T-helper 17 cell (primary cell): Measurements from ENCODE around the gene SETBP1. TPM values are rescaled to one million over a fixed set of nuclear protein-coding genes. Genes with fewer than 3 reads are reported as not detected.

Source experiments
- ATAC-seq: fragments of 150-1000 bp; cut with Tn5 transposase; 2 replicates; pipeline ENCODE4 v1.10.0; 2021; ENCODE audit warnings: mild to moderate bottlenecking, moderate library complexity
- DNase-seq, 3 donors: peaks; one replicate each; pipeline versions ENCODE4 v3.0.0 to v3.0.0-alpha.2; 2020 to 2021
- H3K9me3 ChIP-seq: one replicate; pipeline ENCODE4 v1.7.0; 2013; ENCODE audit warnings: low read length, mild to moderate bottlenecking; ENCODE audit not compliant: control insufficient read depth, poor library complexity, severe bottlenecking
- H3K27ac Mint-ChIP-seq: one replicate; pipeline ENCODE4 v1.8.0; 2022; ENCODE audit warnings: mild to moderate bottlenecking, moderate library complexity, mixed read lengths
- H3K27me3 Mint-ChIP-seq: one replicate; pipeline ENCODE4 v1.8.0; 2022; ENCODE audit warnings: mixed read lengths
- H3K36me3 Mint-ChIP-seq: one replicate; pipeline ENCODE4 v1.8.0; 2022; ENCODE audit warnings: low read depth, mixed read lengths
- H3K4me1 Mint-ChIP-seq: one replicate; pipeline ENCODE4 v1.8.0; 2022; ENCODE audit warnings: mild to moderate bottlenecking, mixed read lengths
- H3K4me3 Mint-ChIP-seq: one replicate; pipeline ENCODE4 v1.8.0; 2022; ENCODE audit warnings: mild to moderate bottlenecking, moderate library complexity, mixed read lengths
- total RNA-seq, 4 donors: library from RNA in 2 of 4; stranded (reverse) in 2 of 4; gene quantifications; one replicate each; pipeline ENCODE4 v1.2.3 and lab custom pipeline; 2022 to 2026

Gene SETBP1
- total RNA-seq, 2 donors from 2014 or later = 0.83 to 3.6 TPM

- no peak overlapping the region for H3K4me3 Mint-ChIP-seq
- no peak overlapping the region for H3K27ac Mint-ChIP-seq
- DNase-seq (no peak), ATAC-seq (no peak)
- no peaks in the 10 kb centered on the region for H3K4me1 Mint-ChIP-seq
- H3K9me3 ChIP-seq = no peaks in the 10 kb centered on the region
- H3K27me3 Mint-ChIP-seq = peaks cover 14% of the 10 kb centered on the region
- no peaks in the 10 kb centered on the region for H3K36me3 Mint-ChIP-seq
Measured at GRCh38 chr18:44819944-44820510, 139.3 kb downstream of the SETBP1 start.

GRCh38 chr18:44821924-44822323 is 141.2 kb downstream of the SETBP1 start:
- no peaks in the 10 kb centered on the region for H3K36me3 Mint-ChIP-seq
- no peak for DNase-seq
- H3K27ac Mint-ChIP-seq = no peak overlapping the region
- no peak overlapping the region for H3K4me3 Mint-ChIP-seq
- ATAC-seq = no peak
- peaks cover 11% of the 10 kb centered on the region for H3K27me3 Mint-ChIP-seq
- no peaks in the 10 kb centered on the region for H3K4me1 Mint-ChIP-seq
- no peaks in the 10 kb centered on the region for H3K9me3 ChIP-seq

GRCh38 chr18:44823286-44823685 is 142.6 kb downstream of the SETBP1 start:
- Mint-ChIP-seq H3K4me3 (no peak overlapping the region), H3K4me1 (no peaks in the 10 kb centered on the region), H3K27me3 (peaks cover 9% of the 10 kb centered on the region), H3K36me3 (no peaks in the 10 kb centered on the region), H3K27ac (no peak overlapping the region)
- no peak for DNase-seq
- no peaks in the 10 kb centered on the region for H3K9me3 ChIP-seq
- ATAC-seq = no peak

- no peaks in the 10 kb centered on the region for H3K4me1 Mint-ChIP-seq
- no peak overlapping the region for H3K27ac Mint-ChIP-seq
- no peaks in the 10 kb centered on the region for H3K36me3 Mint-ChIP-seq
- DNase-seq (no peak), ATAC-seq (no peak)
- peaks cover 9% of the 10 kb centered on the region for H3K27me3 Mint-ChIP-seq
- no peaks in the 10 kb centered on the region for H3K9me3 ChIP-seq
- H3K4me3 Mint-ChIP-seq = no peak overlapping the region
Measured at GRCh38 chr18:44823782-44824181, 143.1 kb downstream of the SETBP1 start.

- ATAC-seq = no peak
- no peaks in the 10 kb centered on the region for H3K4me1 Mint-ChIP-seq
- DNase-seq = no peak
- no peak overlapping the region for H3K27ac Mint-ChIP-seq
- H3K4me3 Mint-ChIP-seq = no peak overlapping the region
- H3K9me3 ChIP-seq = no peaks in the 10 kb centered on the region
- H3K27me3 Mint-ChIP-seq = peaks cover 9% of the 10 kb centered on the region
- H3K36me3 Mint-ChIP-seq = no peaks in the 10 kb centered on the region
Measured at GRCh38 chr18:44824884-44825283, 144.2 kb downstream of the SETBP1 start.

- no peaks in the 10 kb centered on the region for H3K36me3 Mint-ChIP-seq
- ATAC-seq (no peak), DNase-seq (no peak)
- no peaks in the 10 kb centered on the region for H3K9me3 ChIP-seq
- H3K4me3 Mint-ChIP-seq = no peak overlapping the region
- H3K27ac Mint-ChIP-seq = no peak overlapping the region
- peaks cover 2% of the 10 kb centered on the region for H3K4me1 Mint-ChIP-seq
- peaks cover 9% of the 10 kb centered on the region for H3K27me3 Mint-ChIP-seq
Measured at GRCh38 chr18:44826418-44827259, 146.0 kb downstream of the SETBP1 start.

GRCh38 chr18:44828080-44828479 is 147.4 kb downstream of the SETBP1 start:
- H3K27ac Mint-ChIP-seq = no peak overlapping the region
- H3K4me1 Mint-ChIP-seq = peaks cover 2% of the 10 kb centered on the region
- H3K9me3 ChIP-seq = no peaks in the 10 kb centered on the region
- DNase-seq (no peak), ATAC-seq (no peak)
- peaks cover 9% of the 10 kb centered on the region for H3K27me3 Mint-ChIP-seq
- H3K36me3 Mint-ChIP-seq = peaks cover under 1% of the 10 kb centered on the region
- no peak overlapping the region for H3K4me3 Mint-ChIP-seq

GRCh38 chr18:44830581-44830980 is 149.9 kb downstream of the SETBP1 start:
- H3K9me3 ChIP-seq = no peaks in the 10 kb centered on the region
- Mint-ChIP-seq H3K27ac (no peak overlapping the region), H3K4me1 (peaks cover 2% of the 10 kb centered on the region), H3K36me3 (peaks cover 2% of the 10 kb centered on the region), H3K27me3 (no peaks in the 10 kb centered on the region), H3K4me3 (no peak overlapping the region)
- ATAC-seq (no peak), DNase-seq (no peak)

- H3K9me3 ChIP-seq = no peaks in the 10 kb centered on the region
- Mint-ChIP-seq H3K4me1 (peaks cover 6% of the 10 kb centered on the region), H3K27me3 (no peaks in the 10 kb centered on the region), H3K36me3 (peaks cover 2% of the 10 kb centered on the region), H3K27ac (no peak overlapping the region), H3K4me3 (no peak overlapping the region)
- DNase-seq = no peak
- no peak for ATAC-seq
Measured at GRCh38 chr18:44833786-44834185, 153.1 kb downstream of the SETBP1 start.

GRCh38 chr18:44834867-44835469 is 154.3 kb downstream of the SETBP1 start:
- Mint-ChIP-seq H3K36me3 (peaks cover 2% of the 10 kb centered on the region), H3K4me1 (peaks cover 15% of the 10 kb centered on the region), H3K4me3 (no peak overlapping the region), H3K27me3 (no peaks in the 10 kb centered on the region), H3K27ac (no peak overlapping the region)
- ATAC-seq (no peak), DNase-seq (no peak)
- no peaks in the 10 kb centered on the region for H3K9me3 ChIP-seq

GRCh38 chr18:44835703-44836102 is 155.0 kb downstream of the SETBP1 start:
- ATAC-seq = no peak
- H3K36me3 Mint-ChIP-seq = peaks cover 2% of the 10 kb centered on the region
- no peak overlapping the region for H3K4me3 Mint-ChIP-seq
- no peak for DNase-seq
- peaks cover 12% of the 10 kb centered on the region for H3K4me1 Mint-ChIP-seq
- H3K27ac Mint-ChIP-seq = no peak overlapping the region
- H3K27me3 Mint-ChIP-seq = no peaks in the 10 kb centered on the region
- H3K9me3 ChIP-seq = no peaks in the 10 kb centered on the region

- no peak for ATAC-seq
- Mint-ChIP-seq H3K27ac (no peak overlapping the region), H3K27me3 (no peaks in the 10 kb centered on the region), H3K4me3 (no peak overlapping the region), H3K4me1 (peaks cover 12% of the 10 kb centered on the region), H3K36me3 (peaks cover 2% of the 10 kb centered on the region)
- DNase-seq = no peak
- H3K9me3 ChIP-seq = no peaks in the 10 kb centered on the region
Measured at GRCh38 chr18:44836263-44836662, 155.6 kb downstream of the SETBP1 start.

GRCh38 chr18:44837482-44838180 is 156.9 kb downstream of the SETBP1 start:
- no peak for ATAC-seq
- H3K27me3 Mint-ChIP-seq = no peaks in the 10 kb centered on the region
- no peaks in the 10 kb centered on the region for H3K9me3 ChIP-seq
- peaks cover 2% of the 10 kb centered on the region for H3K36me3 Mint-ChIP-seq
- peaks cover 12% of the 10 kb centered on the region for H3K4me1 Mint-ChIP-seq
- H3K4me3 Mint-ChIP-seq = no peak overlapping the region
- peak overlapping the region; percentile 44 for H3K27ac Mint-ChIP-seq
- no peak for DNase-seq
